ENCODE data around the gene HELZ. TPM values are rescaled to one million over a fixed set of nuclear protein-coding genes. Genes with fewer than 3 reads are reported as not detected.

HELZ gene
- total RNA-seq, 1 donor = 46.5 TPM

DNA sequence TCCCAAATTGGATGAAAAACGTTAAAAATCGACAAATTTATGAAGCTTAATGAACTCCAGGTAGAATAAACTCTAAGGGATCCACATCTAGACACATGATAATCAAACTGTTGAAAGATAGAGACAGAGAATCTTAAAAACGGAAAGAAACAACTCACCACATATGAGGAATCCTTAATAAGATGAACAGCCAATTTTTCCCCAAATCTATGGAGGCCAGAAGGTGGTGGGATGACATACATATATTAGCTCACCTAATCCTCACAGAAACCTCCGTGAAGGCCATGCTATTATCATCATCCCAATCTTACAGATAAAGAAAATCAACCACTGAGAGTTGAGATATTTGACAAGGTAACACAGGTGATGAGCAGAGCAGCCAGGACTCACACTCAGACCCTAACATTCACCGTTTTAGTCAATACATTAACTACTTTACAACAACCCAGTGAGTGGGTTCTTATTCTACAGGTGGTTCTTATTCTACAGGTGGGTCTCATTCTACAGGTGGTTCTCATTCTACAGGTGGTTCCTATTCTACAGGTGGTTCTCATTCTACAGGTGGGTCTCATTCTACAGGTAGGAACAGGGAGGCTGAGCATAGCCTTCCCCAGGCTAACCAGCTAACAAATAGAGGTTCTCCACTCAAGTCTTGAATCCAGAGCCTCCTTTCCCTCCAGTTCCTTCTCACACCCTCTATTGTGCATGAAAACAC is 195.8 kb downstream of the HELZ start:
- TF ChIP-seq, protein P1, sequence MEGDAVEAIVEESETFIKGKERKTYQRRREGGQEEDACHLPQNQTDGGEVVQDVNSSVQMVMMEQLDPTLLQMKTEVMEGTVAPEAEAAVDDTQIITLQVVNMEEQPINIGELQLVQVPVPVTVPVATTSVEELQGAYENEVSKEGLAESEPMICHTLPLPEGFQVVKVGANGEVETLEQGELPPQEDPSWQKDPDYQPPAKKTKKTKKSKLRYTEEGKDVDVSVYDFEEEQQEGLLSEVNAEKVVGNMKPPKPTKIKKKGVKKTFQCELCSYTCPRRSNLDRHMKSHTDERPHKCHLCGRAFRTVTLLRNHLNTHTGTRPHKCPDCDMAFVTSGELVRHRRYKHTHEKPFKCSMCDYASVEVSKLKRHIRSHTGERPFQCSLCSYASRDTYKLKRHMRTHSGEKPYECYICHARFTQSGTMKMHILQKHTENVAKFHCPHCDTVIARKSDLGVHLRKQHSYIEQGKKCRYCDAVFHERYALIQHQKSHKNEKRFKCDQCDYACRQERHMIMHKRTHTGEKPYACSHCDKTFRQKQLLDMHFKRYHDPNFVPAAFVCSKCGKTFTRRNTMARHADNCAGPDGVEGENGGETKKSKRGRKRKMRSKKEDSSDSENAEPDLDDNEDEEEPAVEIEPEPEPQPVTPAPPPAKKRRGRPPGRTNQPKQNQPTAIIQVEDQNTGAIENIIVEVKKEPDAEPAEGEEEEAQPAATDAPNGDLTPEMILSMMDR (IDR thresholded peaks at IDR 0.05; ENCODE audit: insufficient read depth, low read length) = no peak
- no peak for DNase-seq (ENCODE audit: low read depth)
- no peak overlapping the region for H3K4me3 ChIP-seq (ENCODE audit: low read depth, low read length)

DNA sequence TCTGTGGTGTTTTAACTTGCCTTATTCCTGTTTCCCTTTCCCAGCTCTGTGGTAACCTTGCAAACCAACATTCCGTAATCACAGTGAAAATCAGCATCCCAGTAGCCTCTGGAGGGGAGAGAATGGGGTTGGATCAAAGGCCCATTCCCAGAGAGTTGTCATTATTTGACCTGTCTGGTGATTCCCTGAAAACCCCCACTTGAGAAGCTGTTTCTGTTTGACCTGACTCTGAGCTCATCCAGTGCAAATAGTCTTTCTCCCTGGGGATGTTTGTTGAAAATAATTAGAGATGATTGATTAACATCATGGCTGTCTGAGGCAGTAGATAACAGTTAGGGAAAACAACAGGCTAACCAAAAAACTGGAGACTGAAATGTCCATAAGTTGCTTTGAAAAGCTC is 197.6 kb downstream of the HELZ start:
- DNase-seq (ENCODE audit: low read depth) = no peak
- TF ChIP-seq, protein P1 (IDR thresholded peaks at IDR 0.05; ENCODE audit: insufficient read depth, low read length) = no peak

GRCh38 chr17:67046398-67046797 is 198.6 kb downstream of the HELZ start:
- DNase-seq (ENCODE audit: low read depth) = no peak
- H3K4me3 ChIP-seq (ENCODE audit: low read depth, low read length) = no peak overlapping the region
- TF ChIP-seq, protein P1 (IDR thresholded peaks at IDR 0.05; ENCODE audit: insufficient read depth, low read length) = no peak

More for the DNA sequence above, 197.6 kb downstream of the HELZ start:
- no peak overlapping the region for H3K4me3 ChIP-seq (ENCODE audit: low read depth, low read length)

DNA sequence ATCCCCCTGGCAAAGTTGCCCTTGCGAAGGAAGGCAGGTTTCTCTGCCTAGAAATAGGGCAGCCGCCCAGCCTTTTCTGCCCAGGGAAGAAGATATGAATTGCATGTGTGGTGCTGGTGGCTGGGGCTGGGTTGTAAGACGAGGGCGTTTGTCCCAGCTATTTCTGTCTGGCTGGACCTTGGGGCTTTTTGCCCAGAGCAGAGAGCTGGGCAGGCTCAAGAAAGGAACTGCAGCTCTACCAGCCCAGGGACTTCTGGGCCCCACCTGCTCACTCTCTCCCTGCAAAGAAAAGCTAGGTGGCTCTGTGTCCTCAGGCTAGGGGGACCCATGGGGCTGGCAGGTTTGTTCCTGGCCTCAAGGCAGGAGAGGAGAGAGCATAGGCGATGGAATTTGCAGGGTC is 200.1 kb downstream of the HELZ start:
- TF ChIP-seq, protein P1 (IDR thresholded peaks at IDR 0.05; ENCODE audit: insufficient read depth, low read length) = no peak
- DNase-seq (ENCODE audit: low read depth) = no peak
- no peak overlapping the region for H3K4me3 ChIP-seq (ENCODE audit: low read depth, low read length)

- H3K4me3 ChIP-seq (ENCODE audit: low read depth, low read length) = no peak within 1 kb of the TSS
These were observed 200.8 kb downstream of the HELZ start, which contains the start of gene CACNG1 for GRCh38 chr17:67044016-67044772. Gene CACNG1, plus strand, starts transcription at chr17:67044554. Its CDS starts 107 bp downstream, at chr17:67044661.

DNA sequence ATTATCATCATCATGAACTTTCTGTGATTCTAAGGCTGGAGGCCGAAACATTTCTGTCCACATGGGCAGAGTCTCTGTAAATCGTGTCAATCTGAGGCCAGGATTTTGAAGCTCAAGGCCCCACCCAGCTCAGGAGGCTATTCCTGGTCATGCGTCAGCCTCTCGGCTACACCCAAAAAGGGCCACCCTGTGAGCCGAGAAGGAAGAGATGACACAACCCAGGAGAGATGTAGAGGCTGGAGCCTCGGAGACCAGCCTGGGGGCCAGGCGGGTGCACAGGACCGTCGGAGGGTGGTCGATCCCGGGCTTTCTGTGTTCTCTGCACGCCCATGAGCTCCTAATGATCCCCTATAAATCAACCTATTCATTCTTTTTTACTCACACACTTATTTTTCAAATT is 201.7 kb downstream of the HELZ start:
- TF ChIP-seq, protein P1 (IDR thresholded peaks at IDR 0.05; ENCODE audit: insufficient read depth, low read length) = no peak
- H3K4me3 ChIP-seq (ENCODE audit: low read depth, low read length) = no peak overlapping the region
- no peak for DNase-seq (ENCODE audit: low read depth)

More at GRCh38 chr17:67044016-67044772, 200.8 kb downstream of the HELZ start, which contains the start of gene CACNG1:
- TF ChIP-seq, protein P1 (IDR thresholded peaks at IDR 0.05; ENCODE audit: insufficient read depth, low read length) = no peak
- DNase-seq (ENCODE audit: low read depth) = no peak
